ENCODE measurements around the gene GFRA4.

The GFRA4 gene

DNA sequence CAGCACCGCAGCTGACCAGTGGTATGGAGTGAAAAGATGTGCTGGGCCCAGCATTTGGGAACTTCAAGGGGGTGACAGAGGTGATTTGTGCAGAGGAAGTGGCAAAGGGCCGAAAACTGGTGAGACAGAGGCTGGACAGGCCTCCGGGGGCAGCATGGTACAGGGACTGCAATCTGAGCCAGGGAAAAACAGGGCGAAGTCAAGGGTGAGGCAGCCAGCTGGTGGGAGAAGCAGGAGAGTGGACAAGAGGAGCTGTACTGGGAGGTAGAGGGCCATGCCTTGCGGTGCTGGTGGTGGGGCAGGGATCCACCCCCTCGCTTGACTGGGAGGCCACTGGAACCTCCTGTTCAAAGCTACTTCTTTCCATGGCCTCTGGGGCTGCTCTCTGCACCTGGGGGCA lies 7.3 kb upstream of the GFRA4 start:
- in situ Hi-C loops (cut with HindIII; ENCODE audit: low sequenced_read_pairs): no loop called here
- H3K4me3 ChIP-seq (ENCODE audit: low read depth, low read length): no peak overlapping the region
- DNase-seq (ENCODE audit: low read depth, low spot score): no peak
- TF ChIP-seq, protein P1, sequence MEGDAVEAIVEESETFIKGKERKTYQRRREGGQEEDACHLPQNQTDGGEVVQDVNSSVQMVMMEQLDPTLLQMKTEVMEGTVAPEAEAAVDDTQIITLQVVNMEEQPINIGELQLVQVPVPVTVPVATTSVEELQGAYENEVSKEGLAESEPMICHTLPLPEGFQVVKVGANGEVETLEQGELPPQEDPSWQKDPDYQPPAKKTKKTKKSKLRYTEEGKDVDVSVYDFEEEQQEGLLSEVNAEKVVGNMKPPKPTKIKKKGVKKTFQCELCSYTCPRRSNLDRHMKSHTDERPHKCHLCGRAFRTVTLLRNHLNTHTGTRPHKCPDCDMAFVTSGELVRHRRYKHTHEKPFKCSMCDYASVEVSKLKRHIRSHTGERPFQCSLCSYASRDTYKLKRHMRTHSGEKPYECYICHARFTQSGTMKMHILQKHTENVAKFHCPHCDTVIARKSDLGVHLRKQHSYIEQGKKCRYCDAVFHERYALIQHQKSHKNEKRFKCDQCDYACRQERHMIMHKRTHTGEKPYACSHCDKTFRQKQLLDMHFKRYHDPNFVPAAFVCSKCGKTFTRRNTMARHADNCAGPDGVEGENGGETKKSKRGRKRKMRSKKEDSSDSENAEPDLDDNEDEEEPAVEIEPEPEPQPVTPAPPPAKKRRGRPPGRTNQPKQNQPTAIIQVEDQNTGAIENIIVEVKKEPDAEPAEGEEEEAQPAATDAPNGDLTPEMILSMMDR (IDR thresholded peaks at IDR 0.05; ENCODE audit: low read depth, low read length): peak; percentile 8

- no peak for DNase-seq (ENCODE audit: low read depth, low spot score)
- in situ Hi-C loops (cut with HindIII; ENCODE audit: low sequenced_read_pairs): no loop called here
- TF ChIP-seq, protein P1 (IDR thresholded peaks at IDR 0.05; ENCODE audit: low read depth, low read length): no peak
- no peak overlapping the region for H3K4me3 ChIP-seq (ENCODE audit: low read depth, low read length)
Observed at GRCh38 chr20:3669710-3670367, 6.6 kb upstream of the GFRA4 start.

GRCh38 chr20:3667434-3668037 lies 4.3 kb upstream of the GFRA4 start:
- no peak for DNase-seq (ENCODE audit: low read depth, low spot score)
- H3K4me3 ChIP-seq (ENCODE audit: low read depth, low read length): no peak overlapping the region
- TF ChIP-seq, protein P1 (IDR thresholded peaks at IDR 0.05; ENCODE audit: low read depth, low read length): no peak
- in situ Hi-C loops (cut with HindIII; ENCODE audit: low sequenced_read_pairs): no loop called here

DNA sequence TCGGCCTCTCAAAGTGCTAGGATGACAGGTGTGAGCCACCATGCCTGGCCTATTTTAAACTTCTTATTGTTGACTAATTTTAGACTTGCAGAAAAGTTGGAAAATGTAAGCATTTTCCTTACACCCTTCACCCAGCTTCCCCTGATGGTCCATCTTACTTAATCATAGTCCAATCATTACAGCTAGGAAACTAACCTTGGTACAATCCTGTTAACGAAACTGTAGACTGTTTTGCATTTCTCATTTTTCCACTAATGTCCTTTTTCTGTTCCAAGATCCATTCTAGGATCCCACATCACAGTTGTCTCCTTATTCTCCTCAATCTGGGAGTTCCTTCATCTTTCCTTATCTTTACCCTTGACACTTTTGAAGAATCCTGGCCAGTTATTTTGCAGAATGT lies 659 bp upstream of the GFRA4 start:
- TF ChIP-seq, protein P1 (IDR thresholded peaks at IDR 0.05; ENCODE audit: low read depth, low read length): no peak
- in situ Hi-C loops (cut with HindIII; ENCODE audit: low sequenced_read_pairs): no loop called here
- no peak overlapping the region for H3K4me3 ChIP-seq (ENCODE audit: low read depth, low read length)
- DNase-seq (ENCODE audit: low read depth, low spot score): no peak

GRCh38 chr20:3661814-3662665 lies 1.2 kb downstream of the GFRA4 start:
- H3K4me3 ChIP-seq (ENCODE audit: low read depth, low read length): no peak overlapping the region
- TF ChIP-seq, protein P1 (IDR thresholded peaks at IDR 0.05; ENCODE audit: low read depth, low read length): no peak
- in situ Hi-C loops (cut with HindIII; ENCODE audit: low sequenced_read_pairs): no loop called here
- DNase-seq (ENCODE audit: low read depth, low spot score): no peak

DNA sequence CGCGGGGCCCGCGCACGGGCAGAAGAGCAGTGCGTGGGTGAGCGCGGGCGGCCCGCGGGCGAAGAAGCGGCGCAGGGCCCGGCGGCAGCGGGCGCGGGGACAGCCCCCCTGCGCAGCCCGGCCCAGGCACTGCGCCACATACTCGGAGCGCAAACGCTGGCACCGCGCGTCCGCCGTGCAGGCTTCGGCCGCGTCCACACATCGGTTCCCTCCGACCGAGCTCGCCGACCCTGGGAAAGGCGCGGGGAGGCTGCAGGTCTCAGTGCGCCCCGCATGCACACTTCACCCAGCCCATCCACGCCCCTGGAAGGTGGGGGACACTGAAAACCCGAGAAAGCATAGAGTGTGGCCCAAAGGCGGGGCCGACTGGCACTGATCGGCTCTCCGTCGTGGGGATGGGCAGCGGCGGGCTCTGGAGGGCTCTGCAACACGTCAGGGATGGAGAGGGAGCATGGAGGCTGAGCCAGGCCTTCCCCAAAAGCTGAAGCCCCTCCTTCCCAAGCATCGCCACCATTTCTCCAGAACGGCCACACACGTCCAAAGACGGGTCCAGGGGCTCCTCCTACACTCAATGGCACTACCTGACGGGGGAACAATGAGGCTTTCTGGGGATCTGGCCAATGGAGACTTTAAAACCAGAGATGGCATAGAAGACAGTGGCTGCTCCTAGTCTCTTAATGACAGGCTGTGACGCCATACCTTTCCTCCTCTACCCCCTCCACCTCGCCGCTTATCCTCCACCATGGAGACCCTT lies 2.0 kb downstream of the GFRA4 start:
- in situ Hi-C loops (cut with HindIII; ENCODE audit: low sequenced_read_pairs): no loop called here
- TF ChIP-seq, protein P1 (IDR thresholded peaks at IDR 0.05; ENCODE audit: low read depth, low read length): no peak
- H3K4me3 ChIP-seq (ENCODE audit: low read depth, low read length): no peak overlapping the region
- no peak for DNase-seq (ENCODE audit: low read depth, low spot score)
